Tibial nerve (tissue), 4 donors: ENCODE results near the gene CXCL14.

Source experiments
- CTCF ChIP-seq, 5 experiments: fragments of 200-600 bp in 3 of 5; fragments of 450-650 bp in 2 of 5; sonication (generic) in 3 of 5; IDR thresholded peaks; one replicate each; pipeline ENCODE4 v1.5.1; 2016 to 2019; ENCODE audit warnings: antibody characterized with exemption in 5 of 5, mild to moderate bottlenecking in 3 of 5, moderate library complexity in 2 of 5
- EP300 ChIP-seq, 2 donors: sonication (generic); formaldehyde crosslinking; IDR thresholded peaks; one replicate each; pipeline ENCODE4 v1.6.1; 2017; ENCODE audit warnings: antibody characterized with exemption in 2 of 2, mild to moderate bottlenecking in 1 of 2
- POLR2A ChIP-seq, 2 donors: fragments of 450-650 bp; IDR thresholded peaks; one replicate each; pipeline ENCODE4 v1.6.1; 2017; ENCODE audit warnings: antibody characterized with exemption in 2 of 2, mild to moderate bottlenecking in 2 of 2, moderate library complexity in 2 of 2

- TF ChIP-seq EP300 (IDR thresholded peaks at IDR 0.05) (no peak), CTCF (IDR thresholded peaks at IDR 0.05) (no peak), POLR2A (IDR thresholded peaks at IDR 0.05) (no peak)
Measured at GRCh38 chr5:135600152-135600570, 21.4 kb upstream of the CXCL14 start.
